CD4-positive, alpha-beta T cell treated with Interleukin-12 subunit alpha and Interleukin-12 subunit beta, for 1 hour (primary cell): ENCODE measurements around the gene PACRG.

ENCODE experiments used
- DNase-seq: peaks from one replicate; pipeline ENCODE4 v3.0.0-alpha.2; 2020

The PACRG gene

GRCh38 chr6:163023700-163024099 is 295.9 kb downstream of the PACRG start:
- DNase-seq, result no peak

DNA sequence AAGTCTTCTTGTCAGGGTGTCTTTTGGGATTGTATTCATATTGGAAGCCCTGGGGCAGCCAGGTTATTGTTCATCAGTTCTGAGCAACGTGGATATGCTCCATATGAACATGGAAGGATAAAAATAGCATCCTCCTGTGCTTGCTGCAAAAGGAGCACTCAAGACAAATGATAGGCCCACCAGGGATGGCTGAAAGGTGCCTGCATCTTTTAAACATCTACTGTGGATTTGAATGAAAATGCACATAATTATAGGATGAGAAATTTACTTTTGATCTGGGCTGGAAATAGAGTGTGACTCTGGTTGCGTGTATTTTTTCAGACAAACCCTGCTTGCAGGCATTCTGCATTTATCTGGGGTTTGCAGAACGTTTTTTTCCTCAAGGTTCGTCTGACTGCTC is 299.1 kb downstream of the PACRG start:
- no peak for DNase-seq

DNA sequence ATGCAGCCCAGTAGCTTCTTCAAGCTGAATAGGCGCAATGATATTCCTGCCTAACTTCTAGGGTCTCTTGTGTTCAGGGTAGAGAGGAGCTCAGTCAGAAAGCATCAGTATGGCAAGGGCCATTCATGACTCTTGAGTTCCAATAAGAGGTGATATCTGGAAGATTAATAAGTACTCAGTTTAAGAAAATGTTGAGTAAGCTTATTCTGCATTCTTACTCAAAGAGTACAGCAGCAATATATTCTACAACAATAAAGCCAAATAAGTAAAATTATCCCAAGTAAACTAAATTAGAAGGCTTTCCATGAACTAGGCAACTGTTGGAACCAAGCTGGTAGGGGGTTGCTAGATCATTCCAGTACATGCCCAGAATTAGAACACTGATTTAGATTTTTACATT is 303.2 kb downstream of the PACRG start:
- no peak for DNase-seq

GRCh38 chr6:163031931-163032330 is 304.2 kb downstream of the PACRG start:
- no peak for DNase-seq

DNA sequence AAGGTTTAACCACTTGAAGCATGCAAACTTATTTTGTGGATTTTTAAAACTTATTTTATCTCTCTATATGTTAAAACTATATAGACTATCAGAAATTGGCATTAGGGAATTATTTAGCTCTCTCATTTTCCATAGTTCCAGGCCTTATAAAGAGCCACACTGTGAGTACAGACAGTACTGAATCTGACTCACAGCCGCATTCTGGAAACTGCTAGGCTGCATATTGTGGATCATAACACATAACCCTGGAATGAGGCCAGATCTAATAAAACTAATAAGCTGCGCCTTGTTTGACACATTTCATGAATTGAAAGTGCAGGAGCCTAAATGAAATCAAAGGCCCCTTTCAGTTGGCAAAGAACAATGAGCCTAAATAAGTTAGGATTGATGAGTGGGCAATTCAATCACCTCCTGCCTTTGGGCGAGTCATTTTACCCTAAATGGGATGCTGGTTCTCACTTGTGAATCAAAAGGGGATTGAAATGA is 308.4 kb downstream of the PACRG start:
- no peak for DNase-seq

- no peak for DNase-seq
Measured at GRCh38 chr6:163038317-163038716, 310.5 kb downstream of the PACRG start.

- DNase-seq, result no peak
Measured at GRCh38 chr6:163048345-163048744, 320.6 kb downstream of the PACRG start.

GRCh38 chr6:163053667-163054344 is 326.0 kb downstream of the PACRG start:
- no peak for DNase-seq

GRCh38 chr6:163054641-163055040 is 326.9 kb downstream of the PACRG start:
- no peak for DNase-seq

- no peak for DNase-seq
Measured at GRCh38 chr6:163057260-163057659, 329.5 kb downstream of the PACRG start.

DNA sequence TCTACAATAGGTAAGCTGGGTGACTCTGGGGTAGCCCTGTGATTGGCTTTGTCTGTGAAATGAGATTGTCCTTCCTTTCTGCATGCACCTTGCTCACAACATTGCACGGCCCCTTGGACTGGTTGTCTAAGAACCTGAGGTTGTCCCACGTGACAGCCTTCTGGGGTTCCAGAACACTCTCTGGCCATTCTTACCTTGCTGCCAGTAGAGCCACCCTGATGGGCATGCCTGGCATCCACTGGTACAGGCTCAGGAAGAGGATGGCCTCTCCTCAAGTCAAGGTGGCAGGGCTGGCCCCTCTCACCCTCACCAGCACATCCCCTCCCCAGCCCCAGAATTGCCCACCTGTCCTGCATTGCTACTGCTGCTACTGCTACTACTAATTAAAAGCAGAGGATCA is 335.0 kb downstream of the PACRG start:
- no peak for DNase-seq

DNA sequence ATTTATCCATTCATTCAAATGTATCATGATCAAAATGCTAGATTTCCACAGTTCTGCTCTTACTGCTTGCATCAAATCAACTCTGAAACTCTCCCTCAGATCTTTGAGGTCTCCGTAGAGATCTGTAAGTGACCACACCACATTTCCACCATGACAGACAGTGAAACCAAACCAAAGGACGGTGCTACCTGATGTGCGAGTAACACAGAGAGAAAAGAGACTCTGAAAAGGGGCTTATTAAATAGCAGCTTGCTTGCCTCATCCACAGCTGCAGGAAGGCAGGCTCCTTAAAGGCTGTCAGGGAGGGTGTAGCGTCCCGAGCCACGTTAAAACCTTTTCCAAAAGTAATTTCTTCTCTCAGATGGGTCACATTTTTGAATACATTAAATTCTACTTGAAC is 335.8 kb downstream of the PACRG start:
- DNase-seq, result no peak

- no peak for DNase-seq
Measured at GRCh38 chr6:163064397-163064796, 336.6 kb downstream of the PACRG start.

GRCh38 chr6:163066200-163066599 is 338.4 kb downstream of the PACRG start:
- DNase-seq, result no peak

DNA sequence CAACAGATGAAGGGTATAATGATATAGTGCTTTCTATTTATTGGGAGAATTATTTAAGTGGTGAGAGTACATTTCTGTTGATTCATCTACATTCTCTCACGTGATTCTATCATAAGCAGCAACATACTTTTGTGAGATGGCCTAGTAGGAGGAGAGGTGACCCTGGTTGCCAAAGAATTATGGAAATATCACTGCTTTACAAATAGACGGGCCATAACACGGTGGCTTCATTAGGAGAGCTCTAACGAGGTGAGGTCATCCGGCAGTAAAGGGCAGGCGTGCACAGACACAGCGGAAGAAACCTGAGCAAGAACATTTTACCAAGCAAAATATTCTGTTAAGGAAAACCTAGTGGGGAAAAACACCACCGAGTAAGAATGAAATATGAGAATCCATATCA is 349.4 kb downstream of the PACRG start:
- no peak for DNase-seq

- no peak for DNase-seq
Measured at GRCh38 chr6:163078712-163079111, 350.9 kb downstream of the PACRG start.

GRCh38 chr6:163080228-163080627 is 352.5 kb downstream of the PACRG start:
- no peak for DNase-seq

DNA sequence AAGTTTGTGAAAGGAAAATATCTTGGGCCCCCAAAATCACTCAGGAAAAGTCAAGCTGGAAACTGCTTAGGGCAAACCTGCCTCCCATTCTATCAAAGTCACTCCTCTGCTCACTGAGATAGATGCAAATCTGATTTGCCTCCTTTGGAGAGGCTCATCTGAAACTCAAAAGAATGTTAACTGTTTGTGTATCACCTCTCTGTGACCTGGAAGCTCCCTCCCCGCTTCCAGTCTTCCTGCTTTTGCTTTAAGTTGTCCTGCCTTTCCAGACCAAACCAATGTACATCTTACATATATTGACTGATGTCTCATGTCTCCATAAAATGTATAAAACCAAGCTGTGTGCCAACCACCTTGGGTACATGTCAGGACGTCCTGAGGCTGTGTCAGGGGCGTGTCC is 355.4 kb downstream of the PACRG start:
- DNase-seq, result no peak

- DNase-seq, result no peak
Measured at GRCh38 chr6:163085426-163085825, 357.7 kb downstream of the PACRG start.

GRCh38 chr6:163085861-163086623 is 358.3 kb downstream of the PACRG start:
- no peak for DNase-seq

- no peak for DNase-seq
Measured at GRCh38 chr6:163086624-163086920, 358.8 kb downstream of the PACRG start.

DNA sequence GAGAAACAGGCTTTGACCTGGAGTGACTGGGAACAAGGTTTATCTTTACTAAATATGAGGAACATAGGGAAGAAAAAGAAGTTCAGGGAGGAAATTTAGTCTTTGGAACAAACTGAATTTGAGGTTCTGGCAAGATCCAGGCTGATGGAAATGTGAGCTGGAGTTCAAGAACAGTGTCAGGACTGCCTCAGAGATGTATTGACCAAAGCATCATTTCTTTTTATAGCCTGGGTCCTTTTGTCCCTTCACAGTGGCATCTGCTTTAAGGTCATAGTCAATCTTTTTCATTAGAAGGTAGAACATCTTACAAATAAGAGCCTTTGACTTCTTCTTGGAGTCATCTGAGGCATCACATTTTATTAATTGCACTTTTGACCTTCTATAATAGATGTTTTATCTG is 360.2 kb downstream of the PACRG start:
- no peak for DNase-seq

GRCh38 chr6:163092876-163093275 is 365.1 kb downstream of the PACRG start:
- DNase-seq, result no peak

DNA sequence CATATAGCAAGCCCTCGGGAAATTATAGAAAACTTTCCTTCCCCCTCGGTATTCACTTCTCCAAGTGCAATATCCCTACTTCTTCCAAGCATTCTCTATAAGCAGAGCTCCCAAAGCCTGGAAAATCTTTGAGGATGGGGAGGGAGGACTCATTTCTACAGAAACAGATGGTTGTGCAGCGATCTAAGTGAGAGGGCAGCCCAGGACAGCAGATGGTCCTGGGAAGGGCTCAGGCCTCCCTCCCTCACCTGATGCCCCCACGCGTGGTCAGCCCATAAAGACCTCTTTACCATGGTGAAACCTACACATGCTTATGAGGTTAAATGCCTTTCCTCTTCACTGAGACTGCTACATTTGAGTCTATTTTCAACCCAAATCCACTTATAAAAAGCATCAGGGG is 367.1 kb downstream of the PACRG start:
- DNase-seq, result no peak

DNA sequence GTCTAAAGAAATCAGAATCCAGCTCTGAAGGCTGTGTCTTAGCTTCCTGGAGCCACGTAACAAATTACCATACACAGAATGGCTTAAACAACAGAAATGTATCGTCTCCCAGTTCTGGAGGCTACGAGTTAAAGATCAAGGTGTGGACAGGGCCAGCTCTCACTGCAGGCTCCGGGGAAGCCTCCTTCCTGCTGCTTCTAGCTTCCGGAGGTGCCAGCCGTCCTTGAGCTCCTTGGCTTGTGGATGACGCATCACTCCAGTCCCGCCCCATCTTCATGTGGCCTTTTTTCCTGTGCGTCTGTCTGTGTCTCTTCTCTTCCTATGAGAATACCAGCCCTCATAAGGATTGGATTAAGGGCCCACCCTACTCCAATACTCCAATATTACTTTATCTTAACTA is 367.6 kb downstream of the PACRG start:
- no peak for DNase-seq
